NCI-H2196 (cell line): ENCODE data around the gene CPED1.
"Not testable (repeated sequence)": the region's sequence is repeated elsewhere in the genome, so short reads cannot be mapped to it uniquely, and the experiment has no call there.

ENCODE experiments used
- DNase-seq: peaks from one replicate; lab custom pipeline; 2025; ENCODE audit not compliant: unreplicated experiment; lab: John Stamatoyannopoulos, UW

The CPED1 gene

GRCh38 chr7:121278120-121279021, 289.9 kb downstream of the CPED1 start:
- no peak for DNase-seq

- no peak for DNase-seq
Observed at GRCh38 chr7:121279060-121279620, 290.6 kb downstream of the CPED1 start.

GRCh38 chr7:121279822-121280221, 291.3 kb downstream of the CPED1 start:
- DNase-seq = no peak

GRCh38 chr7:121280656-121281055, 292.1 kb downstream of the CPED1 start:
- no peak for DNase-seq

- DNase-seq = no peak
Observed at GRCh38 chr7:121282129-121282528, 293.6 kb downstream of the CPED1 start.

- no peak for DNase-seq
Observed at GRCh38 chr7:121285066-121285667, 296.7 kb downstream of the CPED1 start.

DNA sequence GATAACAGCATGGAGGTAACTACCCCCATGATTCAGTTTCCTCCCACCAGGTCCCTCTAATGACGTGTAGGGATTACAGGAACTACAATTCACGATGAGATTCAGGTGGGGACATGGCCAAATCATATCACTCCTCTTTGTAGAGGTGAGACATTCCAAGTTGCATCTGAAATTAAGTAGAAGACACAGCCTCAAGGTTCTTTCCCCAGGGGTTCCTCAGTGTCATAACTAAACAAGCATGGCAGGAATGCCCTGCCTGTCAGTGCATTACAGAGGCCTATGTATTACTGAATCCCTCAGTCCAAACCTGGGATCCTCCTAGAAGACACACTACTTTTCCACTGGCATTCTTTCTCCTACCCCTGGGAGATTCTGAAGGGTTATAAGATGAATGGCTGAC, 297.7 kb downstream of the CPED1 start:
- no peak for DNase-seq

DNA sequence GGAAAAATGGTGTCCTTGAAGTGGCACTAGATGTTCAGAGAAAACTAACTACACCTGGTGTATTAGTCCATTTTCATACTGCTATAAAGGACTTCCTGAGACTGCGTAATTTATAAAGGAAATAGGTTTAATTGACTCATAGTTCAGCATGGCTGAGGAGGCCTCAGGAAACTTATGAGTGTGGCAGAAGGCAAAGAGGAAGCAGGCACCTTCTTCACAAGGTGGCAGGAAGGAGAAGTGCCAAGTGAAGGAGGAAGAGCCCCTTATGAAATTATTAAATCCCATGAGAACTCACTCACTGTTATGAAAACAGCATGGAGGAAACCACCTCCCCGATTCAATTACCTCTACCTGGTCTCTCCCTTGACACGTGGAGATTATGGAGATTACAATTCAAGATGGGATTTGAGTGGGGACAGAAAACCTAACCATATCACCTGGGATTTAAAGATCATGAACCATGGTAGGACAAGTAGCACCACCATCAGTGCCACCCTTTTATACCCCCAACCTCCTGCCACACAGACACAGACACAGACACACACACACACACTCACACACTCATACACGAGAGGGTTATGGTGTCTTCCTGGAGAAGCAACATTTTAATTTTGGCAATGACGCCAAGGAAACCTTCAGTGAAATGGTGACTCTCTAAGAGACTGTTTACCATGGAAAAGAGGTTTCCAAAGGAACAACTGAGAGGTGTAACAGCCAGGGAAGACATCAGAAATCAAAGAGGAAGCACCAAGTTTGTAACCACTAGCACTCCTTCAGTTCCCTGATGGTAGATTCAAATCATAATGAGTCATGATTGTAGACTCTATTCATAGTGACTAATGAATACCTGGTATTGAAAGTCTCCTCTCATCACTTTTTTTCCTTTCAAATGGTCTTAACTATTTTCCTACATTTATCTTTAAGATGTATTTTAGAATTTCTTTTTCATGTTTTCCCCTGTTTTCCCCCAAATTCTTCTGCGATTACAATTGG, 298.5 kb downstream of the CPED1 start:
- DNase-seq = no peak

GRCh38 chr7:121288894-121289293, 300.4 kb downstream of the CPED1 start:
- no peak for DNase-seq

DNA sequence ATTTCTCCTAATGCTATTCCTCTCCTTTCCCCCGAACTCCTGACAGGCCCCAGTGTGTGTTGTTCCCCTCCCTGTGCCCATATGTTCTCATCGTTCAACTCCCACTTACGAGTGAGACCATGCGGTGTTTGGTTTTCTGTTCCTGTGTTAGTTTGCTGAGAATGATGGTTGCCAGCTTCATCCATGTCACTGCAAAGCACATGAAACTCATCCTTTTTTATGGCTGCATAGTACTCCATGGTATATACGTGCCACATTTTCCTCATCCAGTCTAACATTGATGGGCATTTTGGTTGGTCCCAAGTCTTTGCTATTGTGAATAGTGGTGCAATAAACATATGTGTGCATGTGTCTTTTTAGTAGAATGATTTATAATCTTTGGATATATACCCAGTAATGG, 301.4 kb downstream of the CPED1 start:
- not testable (repeated sequence) for DNase-seq

DNA sequence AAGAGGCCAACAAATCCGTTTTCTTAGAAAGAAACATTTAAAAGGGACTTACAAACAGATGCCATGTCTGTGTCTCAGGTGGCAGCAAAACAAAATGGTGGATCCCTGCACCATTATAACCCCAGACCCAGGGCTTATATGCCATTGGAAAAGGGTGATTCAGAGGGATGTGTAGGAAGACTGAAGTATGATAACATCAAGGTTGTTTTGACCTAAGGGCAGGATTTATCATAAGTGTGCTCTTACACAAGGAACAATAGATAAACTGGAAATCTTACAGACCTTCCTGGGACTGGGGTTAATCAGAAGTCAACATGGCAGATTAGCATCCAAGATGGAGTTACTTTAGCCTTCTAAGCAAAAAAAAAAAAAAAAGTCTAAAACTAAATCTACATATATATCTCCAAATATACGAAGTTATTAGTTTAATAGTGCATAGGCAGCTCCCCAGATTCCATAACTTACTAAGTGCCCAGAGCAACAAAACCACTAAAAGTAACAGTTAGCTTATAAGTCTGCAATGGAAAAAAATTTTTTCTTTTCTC, 306.0 kb downstream of the CPED1 start:
- DNase-seq = no peak

DNA sequence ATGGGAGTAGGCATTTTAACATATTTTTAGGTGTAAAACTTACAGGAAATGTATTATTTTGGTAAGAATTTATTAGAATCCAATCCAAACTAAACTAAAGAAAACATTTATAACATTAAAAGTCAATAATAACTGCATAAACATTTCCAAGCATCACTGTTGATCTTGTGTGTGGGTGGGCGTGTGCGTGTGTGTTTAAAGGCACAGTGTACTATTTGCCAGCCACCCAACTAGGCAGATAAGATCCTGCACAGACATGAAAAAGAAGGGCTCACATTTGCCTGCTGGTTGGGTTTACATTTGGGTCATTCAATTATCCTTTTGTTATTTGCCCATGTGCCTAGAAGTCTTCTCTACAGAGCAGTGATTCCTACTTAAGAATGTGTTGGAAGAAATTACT, 309.3 kb downstream of the CPED1 start:
- DNase-seq = no peak

DNA sequence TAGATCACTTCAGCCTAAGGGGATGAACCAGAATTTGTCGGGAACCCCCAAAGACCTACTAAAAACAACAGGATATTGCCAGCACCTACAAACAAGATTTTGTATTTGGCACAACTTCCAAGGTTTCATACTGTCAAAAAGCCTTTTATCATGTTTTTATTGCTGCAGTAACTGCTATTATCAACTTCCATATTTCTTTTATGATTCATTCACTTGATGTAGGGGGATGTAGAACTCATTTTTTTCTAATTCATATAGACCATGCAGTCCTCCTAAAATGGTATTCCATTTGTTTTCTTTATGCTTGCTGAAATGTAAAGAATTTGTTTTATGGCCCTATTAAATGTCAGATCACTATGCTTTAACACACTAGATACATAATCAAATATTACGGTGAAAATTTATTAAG, 310.3 kb downstream of the CPED1 start:
- DNase-seq = no peak

DNA sequence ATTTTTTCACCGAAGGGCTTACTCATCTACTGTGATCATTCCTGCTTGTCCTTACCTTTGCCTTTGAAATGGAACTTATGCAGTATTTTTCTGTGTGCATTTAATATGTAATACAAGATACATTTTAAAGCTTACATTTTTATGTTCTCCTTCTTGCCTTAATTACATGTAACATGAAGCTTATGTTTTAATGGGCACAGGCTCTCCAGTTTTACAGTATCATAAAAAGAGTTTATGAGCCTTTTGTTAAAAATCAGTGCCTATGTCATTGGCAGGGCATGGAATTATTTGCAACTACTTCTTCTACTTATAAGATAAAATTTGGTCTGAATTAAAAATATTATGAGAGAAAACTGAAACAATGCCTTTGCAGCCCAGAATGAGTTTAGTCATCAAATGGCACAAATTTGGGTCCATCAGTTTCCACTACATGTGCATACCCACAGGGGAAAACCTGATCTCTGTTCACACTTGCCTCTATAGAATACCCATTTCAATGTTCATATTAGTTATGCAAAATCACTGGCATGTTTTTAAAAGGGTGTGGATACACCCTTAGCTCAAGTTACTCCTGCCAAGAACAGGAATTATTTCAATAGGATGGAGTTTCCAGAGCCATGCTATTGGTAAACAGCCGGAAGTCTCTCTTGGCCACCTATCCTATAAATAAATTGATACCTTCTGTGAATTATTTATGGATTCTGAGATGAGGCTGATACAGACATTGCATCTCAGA, 312.3 kb downstream of the CPED1 start:
- no peak for DNase-seq

DNA sequence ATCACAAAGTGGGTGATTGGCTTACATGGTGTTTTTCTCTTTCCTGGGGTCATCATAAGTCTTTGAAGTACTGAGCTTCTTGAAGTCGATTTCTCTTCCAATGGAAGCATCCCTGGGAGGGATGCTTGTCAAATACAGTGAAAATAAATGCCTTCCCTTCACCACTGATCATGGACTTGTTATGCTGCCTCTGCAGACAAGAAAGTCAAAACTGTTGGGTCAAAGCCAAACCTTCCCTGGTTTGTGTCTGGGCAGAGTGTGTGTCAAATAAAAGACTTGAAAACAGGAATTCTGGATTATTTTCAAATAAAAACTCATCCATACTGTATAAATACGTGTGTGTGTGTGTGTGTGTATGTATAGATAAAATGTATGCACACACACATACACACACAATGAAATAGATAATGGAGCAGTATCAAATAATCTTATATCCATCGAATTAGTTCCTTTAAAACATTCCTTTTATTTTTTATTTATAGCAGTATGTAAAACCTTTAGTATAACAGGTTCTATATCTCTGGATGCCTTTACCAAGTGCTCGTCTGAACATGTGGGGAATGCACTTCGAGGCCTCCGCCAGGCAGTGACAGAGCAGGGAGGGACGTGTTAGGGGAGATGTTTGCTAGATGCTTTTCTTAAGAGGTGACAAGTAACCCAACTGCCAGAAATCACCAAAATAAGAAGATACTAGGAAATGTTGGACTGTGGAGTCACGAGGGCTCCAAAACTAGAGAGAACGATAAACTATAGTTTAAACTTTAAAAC, 313.1 kb downstream of the CPED1 start:
- no peak for DNase-seq

- no peak for DNase-seq
Observed at GRCh38 chr7:121302214-121302745, 313.8 kb downstream of the CPED1 start.

- DNase-seq = no peak
Observed at GRCh38 chr7:121303422-121304101, 315.1 kb downstream of the CPED1 start.

DNA sequence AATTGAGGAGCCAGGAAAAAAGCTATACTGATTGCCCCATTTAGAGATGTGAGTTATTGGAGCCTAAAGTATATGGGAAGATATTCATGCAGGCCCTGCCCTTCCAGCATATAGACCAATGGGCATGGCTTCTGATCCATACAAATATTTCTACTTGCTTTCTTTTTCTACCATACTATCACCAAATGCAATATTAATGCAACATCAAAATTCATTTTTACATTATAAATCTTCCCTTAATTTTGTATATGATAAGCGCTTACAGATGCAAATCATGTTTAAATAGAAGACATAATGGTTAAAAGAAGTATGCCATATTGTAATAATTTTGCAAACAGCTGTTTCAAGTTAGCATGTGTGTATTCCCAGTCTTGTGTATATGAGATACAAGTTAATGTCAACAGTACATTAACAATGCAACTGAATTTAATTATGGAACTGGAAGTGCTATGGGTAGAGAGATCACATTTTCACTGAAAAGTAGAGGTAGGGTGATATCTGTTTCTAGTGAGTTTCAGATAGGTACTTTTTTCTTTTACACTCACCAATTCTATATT, 315.7 kb downstream of the CPED1 start:
- no peak for DNase-seq
